OCI-LY3 (cell line): ENCODE results near the gene FGGY.

ENCODE experiments used
- H2AFZ ChIP-seq: fragments of 200-600, 300-600 bp; shearing (Covaris generic); 2 replicates; pipeline ENCODE4 v1.6.0; 2014; ENCODE audit warnings: antibody characterized with exemption, low read depth, low read length
- H3K27ac ChIP-seq: fragments of 200-600, 300-600 bp; sonication (generic); 2 replicates; pipeline ENCODE4 v1.5.1; 2014; ENCODE audit warnings: mild to moderate bottlenecking, low read length, moderate library complexity, mixed read lengths
- H3K27me3 ChIP-seq: fragments of 200-600, 300-600 bp; sonication (generic); 2 replicates; pipeline ENCODE4 v1.6.1; 2014; ENCODE audit warnings: low read depth, low read length, mixed read lengths
- H3K36me3 ChIP-seq: fragments of 200-600, 300-600 bp; sonication (generic); replicated peaks from 2 replicates; pipeline ENCODE3; 2014; ENCODE audit warnings: low read depth, low read length, mixed read lengths
- H3K4me1 ChIP-seq: fragments of 300-600, 200-600 bp; sonication (generic); 2 replicates; pipeline ENCODE4 v1.6.1; 2014; ENCODE audit warnings: low read length, mixed read lengths
- H3K4me2 ChIP-seq: fragments of 200-600, 300-600 bp; sonication (generic); 2 replicates; pipeline ENCODE4 v1.6.1; 2014; ENCODE audit warnings: low read length, mixed read lengths
- H3K4me3 ChIP-seq: fragments of 300-600, 200-600 bp; sonication (generic); 2 replicates; pipeline ENCODE4 v1.5.1; 2014; ENCODE audit warnings: antibody characterized with exemption, mild to moderate bottlenecking, low read length, moderate library complexity
- H3K79me2 ChIP-seq: fragments of 300-600, 200-600 bp; shearing (Covaris generic); 2 replicates; pipeline ENCODE4 v1.6.1; 2014; ENCODE audit warnings: mild to moderate bottlenecking, low read length, mixed read lengths
- H3K9ac ChIP-seq: fragments of 300-600, 200-600 bp; shearing (Covaris generic); 2 replicates; pipeline ENCODE4 v1.6.0; 2014; ENCODE audit warnings: mild to moderate bottlenecking, low read length, moderate library complexity
- H3K9me3 ChIP-seq: fragments of 200-600, 300-600 bp; shearing (Covaris generic); 2 replicates; pipeline ENCODE4 v1.6.1; 2014; ENCODE audit warnings: low read length, mixed read lengths; ENCODE audit not compliant: insufficient read depth
- H4K20me1 ChIP-seq: fragments of 200-600, 300-600 bp; sonication (generic); 2 replicates; pipeline ENCODE4 v1.6.1; 2016; ENCODE audit warnings: low read length, mixed read lengths; ENCODE audit not compliant: insufficient read depth
- EZH2phosphoT487 ChIP-seq: fragments of 200-600 bp; shearing (Covaris generic); IDR thresholded peaks from 2 replicates; pipeline ENCODE4 v1.6.1; 2018; ENCODE audit warnings: antibody characterized with exemption, mixed run types, low read depth
- TF ChIP-seq, protein P1 (sequence below): fragments of 200-600, 300-600 bp; sonication (generic); IDR thresholded peaks from 2 replicates; pipeline ENCODE4 v1.5.1; 2014; ENCODE audit warnings: antibody characterized with exemption, low read length, low read depth

Gene FGGY

DNA sequence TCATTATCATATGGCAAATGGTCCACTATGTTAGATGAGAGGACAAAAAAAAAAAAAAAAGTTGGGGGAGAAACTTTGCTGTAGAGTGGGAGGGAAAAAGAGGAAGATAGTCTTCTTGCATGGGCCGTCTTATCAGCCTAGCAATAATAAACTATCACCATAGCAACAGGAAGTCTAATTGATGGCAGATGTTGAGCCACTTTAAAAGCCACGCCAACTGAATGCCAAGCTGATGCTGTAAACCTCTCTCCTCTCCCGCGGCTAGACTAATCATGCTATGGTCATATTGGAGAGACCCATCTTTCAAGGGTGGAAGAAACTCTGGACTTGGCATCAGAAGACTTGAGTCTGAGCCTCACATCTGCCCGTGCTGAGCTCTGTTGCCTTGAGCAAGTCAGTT, 395.7 kb downstream of the FGGY start:
- Histone ChIP-seq H3K4me3 (no peak overlapping the region), H3K79me2 (no peaks in the 10 kb centered on the region), H3K4me1 (peaks cover 15% of the 10 kb centered on the region), H3K9me3 (no peaks in the 10 kb centered on the region), H4K20me1 (no peaks in the 10 kb centered on the region), H3K27me3 (no peaks in the 10 kb centered on the region), H3K36me3 (no peaks in the 10 kb centered on the region), H2AFZ (no peak overlapping the region), H3K4me2 (no peak overlapping the region), H3K9ac (no peak overlapping the region), H3K27ac (no peak overlapping the region)
- TF ChIP-seq, protein P1, sequence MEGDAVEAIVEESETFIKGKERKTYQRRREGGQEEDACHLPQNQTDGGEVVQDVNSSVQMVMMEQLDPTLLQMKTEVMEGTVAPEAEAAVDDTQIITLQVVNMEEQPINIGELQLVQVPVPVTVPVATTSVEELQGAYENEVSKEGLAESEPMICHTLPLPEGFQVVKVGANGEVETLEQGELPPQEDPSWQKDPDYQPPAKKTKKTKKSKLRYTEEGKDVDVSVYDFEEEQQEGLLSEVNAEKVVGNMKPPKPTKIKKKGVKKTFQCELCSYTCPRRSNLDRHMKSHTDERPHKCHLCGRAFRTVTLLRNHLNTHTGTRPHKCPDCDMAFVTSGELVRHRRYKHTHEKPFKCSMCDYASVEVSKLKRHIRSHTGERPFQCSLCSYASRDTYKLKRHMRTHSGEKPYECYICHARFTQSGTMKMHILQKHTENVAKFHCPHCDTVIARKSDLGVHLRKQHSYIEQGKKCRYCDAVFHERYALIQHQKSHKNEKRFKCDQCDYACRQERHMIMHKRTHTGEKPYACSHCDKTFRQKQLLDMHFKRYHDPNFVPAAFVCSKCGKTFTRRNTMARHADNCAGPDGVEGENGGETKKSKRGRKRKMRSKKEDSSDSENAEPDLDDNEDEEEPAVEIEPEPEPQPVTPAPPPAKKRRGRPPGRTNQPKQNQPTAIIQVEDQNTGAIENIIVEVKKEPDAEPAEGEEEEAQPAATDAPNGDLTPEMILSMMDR: no peak
- TF ChIP-seq EZH2phosphoT487: no peak

GRCh38 chr1:59693406-59693805, 396.5 kb downstream of the FGGY start:
- H3K27me3 ChIP-seq: no peaks in the 10 kb centered on the region
- H3K4me3 ChIP-seq: no peak overlapping the region
- no peaks in the 10 kb centered on the region for H3K79me2 ChIP-seq
- no peak overlapping the region for H2AFZ ChIP-seq
- no peak overlapping the region for H3K4me2 ChIP-seq
- no peak overlapping the region for H3K27ac ChIP-seq
- no peak for TF ChIP-seq EZH2phosphoT487
- TF ChIP-seq, protein P1: no peak
- no peaks in the 10 kb centered on the region for H3K9me3 ChIP-seq
- H3K9ac ChIP-seq: no peak overlapping the region
- H3K4me1 ChIP-seq: peaks cover 23% of the 10 kb centered on the region
- no peaks in the 10 kb centered on the region for H3K36me3 ChIP-seq
- no peaks in the 10 kb centered on the region for H4K20me1 ChIP-seq

GRCh38 chr1:59695252-59695651, 398.4 kb downstream of the FGGY start:
- H3K27ac ChIP-seq: no peak overlapping the region
- no peak overlapping the region for H2AFZ ChIP-seq
- H3K79me2 ChIP-seq: no peaks in the 10 kb centered on the region
- H3K27me3 ChIP-seq: no peaks in the 10 kb centered on the region
- H3K4me2 ChIP-seq: no peak overlapping the region
- no peaks in the 10 kb centered on the region for H4K20me1 ChIP-seq
- no peaks in the 10 kb centered on the region for H3K9me3 ChIP-seq
- H3K4me1 ChIP-seq: peaks cover 31% of the 10 kb centered on the region
- H3K9ac ChIP-seq: no peak overlapping the region
- TF ChIP-seq, protein P1: no peak
- TF ChIP-seq EZH2phosphoT487: no peak
- H3K4me3 ChIP-seq: no peak overlapping the region
- no peaks in the 10 kb centered on the region for H3K36me3 ChIP-seq

- H3K27me3 ChIP-seq: no peaks in the 10 kb centered on the region
- no peaks in the 10 kb centered on the region for H3K9me3 ChIP-seq
- H3K4me2 ChIP-seq: peak overlapping the region; percentile 91
- no peaks in the 10 kb centered on the region for H3K36me3 ChIP-seq
- H4K20me1 ChIP-seq: no peaks in the 10 kb centered on the region
- TF ChIP-seq, protein P1: no peak
- TF ChIP-seq EZH2phosphoT487: no peak
- peaks cover 31% of the 10 kb centered on the region for H3K4me1 ChIP-seq
- no peaks in the 10 kb centered on the region for H3K79me2 ChIP-seq
- no peak overlapping the region; the same call in 1 of the 2 replicates for H3K9ac ChIP-seq
- peak overlapping the region; percentile 60 for H3K27ac ChIP-seq
- peak overlapping the region; percentile 70 for H3K4me3 ChIP-seq
- H2AFZ ChIP-seq: 0 out of 2 replicates have a peak overlapping the region, but pooled peaks have one; percentile 31
Measured at GRCh38 chr1:59696421-59697115, 399.7 kb downstream of the FGGY start.
